Stimulated activated CD8-positive, alpha-beta memory T cell treated with anti-CD3 and anti-CD28 coated beads, Interleukin-15, amount 100 ng/mL, for 24 hours (primary cell): ENCODE data around the gene CCDC8.
"Not testable (repeated sequence)": the region's sequence is repeated elsewhere in the genome, so short reads cannot be mapped to it uniquely, and the experiment has no call there.

Experiments
- DNase-seq: peaks from one replicate; pipeline ENCODE4 v3.0.0-alpha.2; 2020; ENCODE audit warnings: low read depth

Gene CCDC8

DNA sequence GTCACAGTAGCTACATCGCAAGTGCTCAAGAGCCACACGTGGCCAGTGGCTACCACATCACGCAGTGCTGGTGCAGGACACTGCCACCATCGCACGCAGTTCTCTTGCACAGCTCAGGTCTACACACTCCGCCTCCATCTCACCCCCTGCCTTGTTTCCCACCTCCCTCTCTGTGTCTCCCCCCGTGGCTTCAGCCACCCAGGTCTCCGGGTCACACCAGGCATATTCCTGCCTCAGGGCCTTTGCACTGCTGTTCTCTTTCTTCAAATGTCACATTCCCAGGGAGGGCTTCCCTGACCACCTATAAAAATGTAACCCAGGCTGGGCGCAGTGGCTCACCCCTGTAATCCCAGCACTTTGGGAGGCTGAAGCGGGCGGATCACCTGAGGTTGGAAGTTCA, 10.6 kb downstream of the CCDC8 start:
- DNase-seq, result no peak

DNA sequence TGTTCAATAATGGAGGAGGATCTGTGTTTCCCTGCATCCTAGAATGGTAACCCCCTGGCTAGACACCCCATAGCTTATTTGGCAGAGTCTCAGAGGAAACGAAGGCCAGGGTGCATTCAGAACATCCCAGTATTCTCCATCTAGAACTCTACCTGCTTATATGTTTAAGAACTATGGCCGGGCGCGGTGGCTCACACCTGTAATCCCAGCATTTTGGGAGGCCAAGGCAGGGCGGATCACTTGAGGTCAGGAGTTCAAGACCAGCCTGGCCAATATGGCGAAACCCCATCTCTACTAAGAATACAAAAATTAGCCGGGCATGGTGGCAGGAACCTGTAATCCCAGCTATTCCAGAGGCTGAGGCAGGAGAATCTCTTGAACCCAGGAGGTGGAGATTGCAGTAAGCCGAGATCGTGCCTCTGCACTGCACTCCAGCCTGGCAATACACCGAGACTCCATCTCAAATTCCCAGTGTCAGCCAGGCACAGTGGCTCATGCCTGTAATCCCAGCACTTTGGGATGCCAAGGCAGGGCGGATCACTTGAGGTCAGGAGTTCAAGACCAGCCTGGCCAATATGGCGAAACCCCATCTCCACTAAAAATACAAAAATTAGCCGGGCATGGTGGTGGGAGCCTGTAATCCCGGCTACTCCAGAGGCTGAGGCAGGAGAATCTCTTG, 15.4 kb downstream of the CCDC8 start:
- DNase-seq, result not testable (repeated sequence)

DNA sequence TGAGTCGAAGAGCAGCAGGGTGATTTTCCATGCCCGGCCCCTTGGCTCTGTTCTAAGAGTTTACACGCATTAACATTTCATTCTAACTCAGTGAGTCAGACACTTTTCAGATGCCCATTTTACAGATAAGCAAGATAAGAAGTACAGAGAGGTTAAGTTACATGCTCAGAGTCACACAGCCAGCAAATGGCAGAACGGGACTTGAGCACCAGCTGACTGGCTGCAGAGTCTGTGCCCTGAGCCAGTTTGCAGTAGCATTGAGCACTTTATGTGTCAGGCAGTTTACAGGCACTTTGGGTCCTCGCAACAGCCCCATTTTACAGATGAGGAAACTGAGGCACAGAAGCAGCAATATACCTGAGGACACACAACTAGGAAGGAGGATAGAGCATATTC, 19.0 kb downstream of the CCDC8 start:
- no peak for DNase-seq

DNA sequence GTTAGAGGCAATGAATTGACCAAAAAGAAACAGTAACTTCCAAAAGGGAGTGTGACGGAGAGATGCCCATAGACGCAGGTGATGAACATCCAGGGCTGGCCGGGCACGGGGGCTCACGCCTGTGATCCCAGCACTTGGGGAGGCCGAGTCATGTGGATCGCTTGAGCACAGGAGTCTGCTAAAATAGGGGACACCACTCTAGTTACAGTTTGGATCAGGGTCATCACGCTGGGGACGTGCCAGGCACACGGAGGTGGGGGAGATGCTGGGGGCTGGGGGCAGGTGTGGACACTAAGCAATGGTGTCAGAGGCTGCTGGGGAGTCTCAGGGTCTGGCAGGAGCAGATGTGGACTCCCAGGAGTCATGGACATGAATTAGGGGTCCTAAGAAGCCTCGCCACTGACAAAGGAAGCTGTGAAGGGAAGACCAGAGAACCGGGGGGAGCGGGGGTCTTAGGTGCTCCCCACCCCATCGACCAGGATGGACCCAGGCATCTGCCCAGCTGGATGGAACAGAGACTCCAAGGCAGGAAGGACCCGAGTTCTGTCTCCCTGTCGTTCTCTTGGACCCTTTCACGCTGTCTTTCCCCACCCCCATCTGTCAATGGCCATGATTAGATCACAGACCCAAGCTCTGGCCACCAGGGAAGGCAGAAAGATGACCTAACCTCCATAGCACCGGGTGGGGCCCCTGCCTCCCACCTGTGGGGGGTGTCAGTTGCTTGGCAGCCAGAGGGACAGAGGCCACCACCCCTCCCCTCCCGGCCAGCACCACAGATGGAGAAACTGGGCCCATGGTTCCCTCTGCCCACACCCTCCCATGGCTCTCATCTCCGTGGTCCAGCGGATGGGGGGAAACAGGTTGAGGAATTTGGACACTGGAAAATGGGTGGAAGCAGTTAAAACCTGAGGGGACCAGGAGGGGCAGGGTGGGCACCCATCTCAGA, 19.6 kb downstream of the CCDC8 start:
- no peak for DNase-seq

DNA sequence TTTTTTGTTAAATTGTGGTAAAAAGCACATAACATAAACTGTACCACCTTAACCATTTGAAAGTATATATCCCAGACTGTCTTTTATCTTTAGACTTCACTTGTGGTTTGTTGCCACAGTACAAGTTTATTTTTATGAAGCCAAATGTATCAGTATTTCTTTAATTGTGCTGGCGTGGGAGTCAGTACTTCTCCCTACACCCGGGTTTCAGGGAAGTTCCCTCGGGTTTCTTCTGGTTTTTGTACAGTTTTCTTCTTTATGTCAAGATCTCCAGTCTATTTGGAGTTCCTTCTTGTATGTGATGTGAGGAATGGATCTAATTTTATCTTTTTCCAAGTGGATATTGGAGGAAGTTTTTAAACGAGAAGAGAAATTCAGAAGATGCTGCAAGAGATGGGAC, 20.5 kb downstream of the CCDC8 start:
- DNase-seq, result no peak

DNA sequence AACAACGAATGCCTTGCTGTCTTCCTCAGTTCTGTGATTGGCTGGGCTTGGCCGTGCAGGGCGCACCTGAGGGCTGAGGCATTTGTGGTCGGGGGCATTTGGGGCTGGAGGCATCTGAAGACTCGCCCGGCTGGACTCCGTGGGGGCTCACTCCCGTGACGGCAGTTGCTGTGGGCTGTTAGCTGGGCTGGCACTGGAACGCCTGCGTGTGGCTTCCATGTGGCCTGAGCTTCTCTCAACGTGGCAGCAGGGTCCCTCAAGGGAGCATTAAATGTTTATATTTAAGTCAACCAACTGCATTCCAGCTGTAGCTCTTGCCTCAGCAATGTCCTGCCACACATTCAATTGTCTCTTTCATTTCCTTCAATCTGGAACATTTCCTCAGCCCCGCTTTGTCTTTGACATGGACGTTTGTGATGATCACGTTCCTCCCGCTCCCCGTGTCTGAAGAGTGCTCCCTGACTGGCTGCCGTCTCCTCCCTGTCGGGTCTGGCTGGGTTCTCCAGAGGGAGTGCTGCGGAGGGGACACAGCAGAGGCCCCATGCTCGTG, 21.0 kb downstream of the CCDC8 start:
- DNase-seq, result no peak

DNA sequence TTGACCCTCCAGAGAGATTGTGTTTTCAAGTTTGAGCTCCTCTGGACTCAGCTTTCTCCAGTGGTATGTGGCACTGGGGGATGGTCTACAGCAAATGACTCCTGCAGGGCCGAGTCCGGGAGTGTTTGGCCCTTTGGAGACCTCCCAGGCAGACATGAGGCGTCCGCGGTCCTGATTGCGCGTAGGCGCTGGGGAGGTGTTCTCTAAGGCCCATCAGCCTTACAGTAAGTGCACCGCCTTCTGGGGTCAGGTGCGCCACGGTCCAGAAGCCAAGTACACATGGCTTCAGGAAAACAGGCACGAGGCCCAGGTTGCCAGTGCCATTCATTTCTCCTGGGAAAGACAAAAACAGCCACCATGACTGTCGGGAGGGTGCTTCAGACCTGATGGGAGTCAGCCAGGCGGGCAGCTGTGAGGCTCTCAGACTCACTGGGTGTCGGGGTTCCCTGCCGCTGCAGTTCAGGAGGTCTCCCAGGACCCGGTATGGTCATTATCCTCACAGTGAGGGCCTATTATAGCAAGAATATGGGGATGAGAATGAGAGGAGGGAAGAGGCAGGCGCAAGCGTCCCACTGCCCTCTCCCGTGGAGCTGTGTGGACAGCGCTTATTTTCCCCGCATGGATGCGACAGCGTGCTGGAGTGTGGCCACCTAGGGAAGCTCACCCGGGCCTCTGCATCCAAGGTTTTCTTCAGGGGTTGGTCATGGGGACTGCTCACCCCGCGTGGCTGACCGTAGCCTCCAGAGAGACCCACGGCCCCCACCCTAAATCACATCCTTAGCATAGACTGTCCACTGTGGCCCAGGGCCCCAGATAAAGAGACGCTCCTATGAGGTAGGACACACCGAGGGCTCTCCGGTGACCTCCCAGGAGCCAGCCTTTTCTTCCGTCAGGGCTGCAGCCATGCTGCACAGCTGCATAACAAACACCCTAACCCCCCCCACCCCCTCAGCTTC, 21.8 kb downstream of the CCDC8 start:
- no peak for DNase-seq

DNA sequence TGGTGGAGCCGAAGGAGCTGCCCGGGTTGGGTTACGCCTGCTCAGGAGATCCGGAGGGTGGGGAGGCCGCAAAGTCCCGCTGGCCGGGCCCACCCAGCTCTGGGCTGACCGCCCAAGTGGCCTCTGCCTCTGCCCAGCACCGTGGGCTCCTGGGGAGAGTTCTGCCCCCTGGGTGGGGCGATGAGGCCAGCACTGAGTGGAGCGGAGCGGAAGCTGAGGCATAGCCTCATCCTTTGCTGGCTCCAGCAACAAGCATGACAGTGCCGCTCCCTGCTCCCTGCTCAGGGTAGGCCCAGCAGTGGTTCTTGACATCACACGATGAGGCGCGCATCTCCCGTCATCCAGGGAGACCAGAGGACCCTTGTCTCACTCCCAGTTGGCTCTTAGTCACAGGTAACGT, 22.5 kb downstream of the CCDC8 start:
- DNase-seq, result no peak

DNA sequence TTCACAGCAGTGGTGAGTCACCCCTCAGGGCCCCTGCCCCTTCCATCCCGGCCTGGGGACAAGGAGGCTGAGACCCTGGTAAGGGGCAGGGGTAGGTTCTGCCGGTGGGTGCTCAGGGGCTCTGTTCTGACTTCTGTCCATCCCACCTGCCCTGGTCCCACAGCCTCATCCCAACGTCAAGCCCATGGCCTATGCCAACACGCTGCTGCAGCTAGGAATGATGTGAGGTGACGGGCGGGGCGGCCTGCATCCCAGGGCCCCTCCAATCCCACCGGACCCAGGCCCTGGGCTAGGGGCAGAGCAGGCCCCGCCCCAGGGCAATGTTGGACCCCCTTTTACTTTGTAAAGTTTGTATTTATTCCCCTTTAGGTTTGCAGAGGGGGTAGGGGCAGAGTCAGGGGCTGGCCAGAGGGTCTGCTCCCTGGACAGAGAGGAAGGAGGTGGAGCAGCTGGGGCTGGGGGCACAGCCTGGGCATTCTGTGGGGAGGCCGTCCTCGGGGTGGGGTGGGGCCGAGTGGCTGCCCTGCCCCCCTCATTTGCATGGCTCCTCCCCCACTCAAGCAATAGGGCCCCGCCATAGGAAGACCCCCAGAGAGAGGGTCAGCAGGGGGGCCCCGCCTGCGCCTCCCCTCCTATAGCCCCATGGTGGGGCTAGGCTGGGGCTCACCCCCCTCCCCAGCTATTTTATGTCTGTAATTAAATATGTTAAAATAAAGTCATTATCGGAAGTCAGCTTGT, 23.1 kb downstream of the CCDC8 start:
- DNase-seq, result no peak

DNA sequence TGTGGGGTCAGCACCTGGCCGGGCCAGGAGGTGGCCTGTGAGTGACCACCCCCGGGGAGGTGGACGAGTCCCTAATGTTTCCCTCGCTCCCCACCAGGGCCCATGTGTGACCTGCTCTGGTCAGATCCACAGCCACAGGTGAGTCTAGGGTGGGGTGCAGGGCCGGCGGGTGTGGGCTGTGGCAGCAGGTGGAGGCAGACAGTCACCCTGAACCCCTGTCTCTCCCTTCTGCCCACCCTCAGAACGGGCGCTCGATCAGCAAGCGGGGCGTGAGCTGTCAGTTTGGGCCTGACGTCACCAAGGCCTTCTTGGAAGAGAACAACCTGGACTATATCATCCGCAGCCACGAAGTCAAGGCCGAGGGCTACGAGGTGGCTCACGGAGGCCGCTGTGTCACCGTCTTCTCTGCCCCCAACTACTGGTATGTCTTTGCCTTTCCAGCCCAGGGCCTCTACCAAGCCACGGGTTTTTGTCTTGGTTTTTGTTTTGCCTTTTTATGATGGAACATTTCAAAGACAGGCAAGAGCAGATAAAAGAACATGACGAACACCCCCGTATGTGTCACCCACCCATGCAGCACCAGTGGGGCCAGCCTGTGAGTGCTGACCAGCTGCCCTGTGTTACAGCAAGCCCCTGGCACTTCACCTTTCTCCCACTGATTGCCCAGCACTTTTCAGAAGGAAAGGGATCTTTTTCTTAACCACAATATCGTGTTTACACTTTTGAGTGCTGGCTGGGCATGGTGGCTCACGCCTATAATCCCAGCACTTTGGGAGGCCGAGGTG, 24.9 kb downstream of the CCDC8 start:
- DNase-seq, result no peak

DNA sequence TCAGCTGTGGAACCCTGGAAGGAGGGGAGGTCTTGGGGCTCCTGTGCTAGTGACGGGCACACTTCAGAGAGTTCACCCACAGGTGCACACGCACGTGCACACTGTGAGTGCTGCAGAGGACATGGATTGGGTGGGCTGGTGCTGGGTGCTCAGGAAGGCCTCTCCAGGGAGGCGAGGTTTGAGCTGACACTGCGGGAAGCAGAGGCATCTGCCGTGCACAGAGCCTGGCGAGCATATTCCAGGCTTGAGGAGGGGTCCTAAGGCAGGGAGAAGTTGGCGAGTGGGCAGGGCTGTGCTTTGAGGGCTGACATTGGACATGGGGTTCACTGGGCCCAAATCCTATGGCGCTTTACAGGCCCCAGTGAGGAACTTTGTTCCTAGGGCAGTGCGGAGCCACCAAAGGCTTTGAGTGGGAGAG, 25.6 kb downstream of the CCDC8 start:
- no peak for DNase-seq

DNA sequence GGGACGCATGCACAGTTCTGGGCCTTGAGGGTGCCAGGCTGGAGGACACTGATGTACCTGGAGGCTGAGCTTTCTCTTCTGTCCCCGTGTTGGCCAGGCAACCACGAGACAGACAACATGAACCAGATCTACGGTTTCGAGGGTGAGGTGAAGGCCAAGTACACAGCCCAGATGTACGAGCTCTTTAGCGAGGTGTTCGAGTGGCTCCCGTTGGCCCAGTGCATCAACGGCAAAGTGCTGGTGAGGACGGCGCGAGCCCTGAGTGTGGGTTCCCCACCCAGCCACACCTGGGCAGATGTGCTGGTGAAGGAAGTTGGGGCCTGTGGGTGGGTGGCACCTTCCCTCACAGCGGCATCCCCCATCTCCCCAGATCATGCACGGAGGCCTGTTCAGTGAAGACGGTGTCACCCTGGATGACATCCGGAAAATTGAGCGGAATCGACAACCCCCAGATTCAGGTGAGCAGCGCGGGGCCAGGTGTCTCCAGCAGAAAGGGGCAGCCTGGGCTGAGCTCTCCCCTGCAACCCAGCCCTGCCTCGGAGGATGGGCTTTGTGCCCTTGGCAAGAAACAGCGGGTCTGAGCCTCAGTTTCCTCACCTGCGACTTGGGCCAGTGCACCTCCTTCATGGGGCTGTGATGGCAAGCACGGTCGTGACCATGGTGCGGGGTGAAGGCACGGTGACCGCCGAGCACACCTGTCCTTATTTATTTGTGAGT, 26.2 kb downstream of the CCDC8 start:
- DNase-seq, result no peak

DNA sequence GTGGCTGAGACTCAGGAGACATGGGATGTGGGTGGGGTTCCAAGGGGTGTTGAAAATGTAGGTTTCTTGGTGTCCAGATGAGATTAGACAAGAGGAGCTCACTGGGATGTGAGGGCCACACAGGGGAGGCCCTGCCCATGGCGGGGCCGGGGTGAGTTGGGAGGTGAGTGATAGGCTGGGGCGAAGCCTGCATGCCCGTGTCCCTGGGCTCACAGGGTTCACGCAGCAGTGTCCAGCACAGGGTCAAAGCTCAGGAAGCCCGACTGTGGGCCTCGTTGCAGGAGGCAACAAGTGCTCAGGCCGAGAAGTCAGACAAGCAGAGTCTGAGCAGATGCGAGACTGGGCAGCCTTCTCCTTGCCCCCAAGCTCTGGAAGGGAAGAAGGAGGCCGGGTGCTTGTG, 27.2 kb downstream of the CCDC8 start:
- no peak for DNase-seq

DNA sequence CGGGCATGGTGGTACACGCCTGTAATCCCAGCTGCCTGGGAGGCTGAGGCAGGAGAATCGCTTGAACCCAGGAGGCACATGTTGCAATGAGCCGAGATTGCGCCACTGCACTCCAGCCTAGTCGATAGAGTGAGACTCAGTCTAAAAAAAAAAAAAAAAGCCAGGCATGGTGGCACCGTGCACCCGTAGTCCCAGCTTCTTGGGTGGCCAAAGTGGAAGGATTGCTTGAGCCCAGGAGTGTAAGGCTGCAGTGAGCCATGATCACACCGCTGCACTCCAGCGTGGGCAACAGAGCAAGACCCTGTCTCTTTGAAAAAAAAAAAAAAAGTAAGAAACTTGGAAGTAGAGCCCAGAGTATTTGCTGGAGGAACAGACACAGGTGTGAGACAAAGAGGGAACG, 27.7 kb downstream of the CCDC8 start:
- no peak for DNase-seq

DNA sequence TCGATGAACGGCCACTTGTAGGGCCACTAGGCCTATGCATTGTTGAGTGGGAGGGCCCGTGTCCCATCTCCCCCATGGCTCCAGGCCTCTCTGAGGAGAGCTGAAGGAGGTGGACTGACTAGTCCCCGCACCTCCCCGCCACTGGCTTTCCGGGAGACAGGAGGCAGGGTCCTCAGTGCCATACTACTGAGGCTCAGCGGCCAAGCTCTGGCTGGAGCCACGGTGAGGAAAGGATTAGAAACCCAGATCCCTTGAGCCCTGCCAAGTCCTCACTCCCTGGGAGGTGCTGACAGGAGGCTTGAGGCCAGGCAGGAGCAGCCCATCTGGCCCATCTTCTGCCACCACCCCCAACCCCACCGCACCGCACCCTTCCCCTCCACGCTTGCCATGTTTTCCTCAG, 29.0 kb downstream of the CCDC8 start:
- DNase-seq, result no peak

DNA sequence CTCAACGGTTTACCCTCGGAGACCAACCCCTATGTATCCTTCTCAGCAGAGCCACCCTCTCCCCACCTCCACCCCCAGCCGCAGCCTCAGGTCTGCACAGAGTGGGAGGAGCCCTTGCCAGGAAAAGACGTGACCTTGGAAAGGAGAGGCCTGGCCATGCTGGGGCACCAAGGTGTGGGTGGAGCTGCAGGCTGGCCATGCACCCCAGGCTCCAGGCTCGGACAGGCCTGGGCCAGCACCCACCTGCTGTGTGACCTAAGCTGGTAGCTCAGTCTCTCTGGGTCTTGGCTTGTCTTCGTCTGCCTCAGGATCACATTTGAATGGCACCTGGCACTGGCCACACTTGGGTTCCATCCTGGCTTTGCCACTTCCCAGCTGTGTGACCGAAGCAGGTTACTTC, 29.5 kb downstream of the CCDC8 start:
- DNase-seq, result no peak

DNA sequence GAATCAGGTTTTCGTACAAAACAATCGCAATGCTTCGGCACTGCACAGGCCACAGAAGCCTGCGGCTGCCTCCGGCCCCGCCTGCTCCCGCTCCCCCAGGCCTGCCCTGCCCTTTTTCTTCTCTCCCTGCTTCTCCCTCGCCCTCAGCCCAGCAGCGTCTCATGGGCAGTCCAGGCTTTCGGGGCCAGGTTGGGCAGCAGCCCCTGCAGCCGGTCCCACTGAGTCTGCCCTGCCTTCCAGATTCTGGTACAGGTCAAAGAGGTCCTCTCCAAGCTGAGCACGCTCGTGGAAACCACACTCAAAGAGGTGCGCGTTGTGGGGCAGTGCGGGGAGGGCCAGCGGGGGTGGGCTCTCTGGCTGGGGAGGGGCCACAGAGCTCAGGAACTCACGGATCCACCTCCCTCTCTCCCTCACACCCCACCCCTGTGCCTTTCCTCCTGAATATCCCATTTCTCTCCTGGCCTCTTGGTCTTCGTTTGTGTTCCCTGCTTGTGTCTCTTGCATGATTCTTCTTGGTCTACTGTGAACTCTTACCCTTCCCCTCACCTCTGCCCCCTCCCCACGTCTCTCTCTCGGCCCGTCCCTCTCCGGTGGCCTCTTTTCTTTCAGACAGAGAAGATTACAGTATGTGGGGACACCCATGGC, 30.1 kb downstream of the CCDC8 start:
- no peak for DNase-seq

DNA sequence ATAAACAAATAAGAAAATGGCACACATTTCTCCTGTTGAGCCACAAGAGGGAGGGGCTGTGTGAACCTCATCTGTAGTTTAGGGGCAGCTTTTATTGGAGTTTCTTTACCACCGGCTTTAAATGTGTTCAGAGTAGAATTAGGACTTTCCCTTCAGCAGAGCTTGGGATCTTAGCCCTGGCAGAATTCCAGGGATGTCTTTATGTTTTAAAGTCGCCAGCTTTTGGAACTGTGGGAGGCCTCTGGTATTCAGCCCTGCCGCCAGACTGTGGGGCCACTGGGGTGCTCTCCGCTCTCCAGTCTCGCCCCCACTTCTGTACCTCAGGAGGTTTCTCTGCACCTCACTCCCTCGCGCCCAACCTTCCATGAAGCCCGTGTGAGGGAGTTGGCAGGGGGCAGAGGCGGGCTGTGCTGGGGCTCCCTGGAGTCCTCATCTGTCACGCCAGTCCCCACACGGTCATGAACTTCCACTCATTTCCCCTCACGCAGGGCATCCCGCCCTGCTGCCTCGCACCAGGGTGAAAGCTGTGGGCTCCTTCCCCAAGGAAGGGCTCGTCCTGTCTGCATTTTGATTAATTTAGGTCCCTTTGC, 31.5 kb downstream of the CCDC8 start:
- no peak for DNase-seq

DNA sequence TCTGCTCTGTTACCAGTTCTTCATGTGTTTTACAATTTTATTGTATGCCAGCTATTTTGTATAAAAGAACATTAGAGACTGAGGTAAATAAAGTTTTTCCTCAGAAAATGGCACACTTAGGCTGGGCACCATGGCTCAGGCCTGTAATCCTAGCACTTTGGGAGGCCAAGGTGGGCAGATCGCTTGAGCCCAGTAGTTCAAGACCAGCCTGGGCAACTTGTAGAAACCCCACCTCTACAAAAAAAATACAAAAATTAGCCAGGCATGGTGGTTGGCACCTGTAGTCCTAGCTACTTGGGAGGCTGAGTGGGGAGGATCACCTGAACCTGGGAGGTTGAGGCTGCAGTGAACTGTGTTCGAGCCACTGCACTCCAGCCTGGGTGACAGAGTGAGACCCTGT, 32.0 kb downstream of the CCDC8 start:
- DNase-seq, result no peak
